MCF 10A (cell line): ENCODE data around the gene CABLES1. TPM values are rescaled to one million over a fixed set of nuclear protein-coding genes. Genes with fewer than 3 reads are reported as not detected.

Source experiments
- BruUV-seq: library from RNA; stranded (reverse); fragments of 400-500 nt; replicated peaks from 2 replicates; lab custom pipeline; 2021; lab: Mats Ljungman, UMichigan
- CTCF ChIA-PET: fragments of 300-600 bp; sonication (Branson Sonifier 250); formaldehyde crosslinking; extraction: SDS; loops from one replicate; lab custom pipeline; 2021; ENCODE audit warnings: antibody characterized with exemption, inconsistent platforms; lab: Yijun Ruan, JAX
- POLR2A ChIA-PET: fragments of 300-600, 350-650 bp; sonication (Branson Sonifier 250); formaldehyde crosslinking; extraction: SDS; loops from one replicate; lab custom pipeline; 2020; ENCODE audit warnings: antibody characterized with exemption, inconsistent platforms; lab: Yijun Ruan, JAX
- DNase-seq: peaks from one replicate; pipeline ENCODE4 v3.0.0-alpha.2; 2018; ENCODE audit not compliant: unreplicated experiment
- H3K27ac Mint-ChIP-seq: one replicate; pipeline ENCODE4 v1.8.0; 2022; ENCODE audit warnings: mild to moderate bottlenecking, low read depth, mixed read lengths; ENCODE audit not compliant: unreplicated experiment
- H3K27me3 Mint-ChIP-seq: one replicate; pipeline ENCODE4 v1.8.0; 2022; ENCODE audit warnings: mixed read lengths; ENCODE audit not compliant: insufficient read depth, unreplicated experiment
- H3K36me3 Mint-ChIP-seq: one replicate; pipeline ENCODE4 v1.8.0; 2022; ENCODE audit warnings: mild to moderate bottlenecking, moderate library complexity, mixed read lengths; ENCODE audit not compliant: insufficient read depth, unreplicated experiment
- H3K4me1 Mint-ChIP-seq: one replicate; pipeline ENCODE4 v1.8.0; 2022; ENCODE audit warnings: mixed read lengths; ENCODE audit not compliant: insufficient read depth, unreplicated experiment
- H3K4me3 Mint-ChIP-seq: one replicate; pipeline ENCODE4 v1.8.0; 2022; ENCODE audit warnings: mild to moderate bottlenecking, moderate library complexity, mixed read lengths; ENCODE audit not compliant: unreplicated experiment
- H3K9me3 Mint-ChIP-seq: one replicate; pipeline ENCODE4 v1.8.0; 2022; ENCODE audit warnings: mixed read lengths; ENCODE audit not compliant: unreplicated experiment
- CTCF ChIP-seq: fragments of 200-600 bp; IDR thresholded peaks from one replicate; pipeline ENCODE4 v1.8.0; 2022; ENCODE audit warnings: antibody characterized with exemption, mild to moderate bottlenecking; ENCODE audit not compliant: unreplicated experiment
- intact Hi-C: fragments of 100-400 bp; cut with micrococcal nuclease; formaldehyde crosslinking; loops from 2 replicates; pipeline ENCODE4 v1.14.1; 2022
- total RNA-seq: library from RNA; stranded (reverse); gene quantifications from 2 replicates; pipeline ENCODE4 v1.2.3, GENCODE V29; 2022

Gene CABLES1
- total RNA-seq, 1 experiment from 2014 or later, result 3.2 TPM

GRCh38 chr18:23172591-23173380, 37.5 kb downstream of the CABLES1 start:
- no peak for TF ChIP-seq CTCF
- CTCF ChIA-PET, result interaction anchor here (0.6 kb wide), 1 partner anchor 197 kb away, joined by 3 read pairs; no protein-coding TSS in a partner anchor

GRCh38 chr18:23173912-23174311, 38.6 kb downstream of the CABLES1 start:
- H3K27me3 Mint-ChIP-seq, result no peaks in the 10 kb centered on the region
- H3K4me1 Mint-ChIP-seq, result peaks cover 6% of the 10 kb centered on the region
- CTCF ChIA-PET, result interaction anchor here (0.6 kb wide), 1 partner anchor 196 kb away, joined by 3 read pairs; no protein-coding TSS in a partner anchor
- BruUV-seq, result no TSS peak
- no peak overlapping the region for H3K4me3 Mint-ChIP-seq
- intact Hi-C loops, result no loop called here
- no peaks in the 10 kb centered on the region for H3K9me3 Mint-ChIP-seq
- POLR2A ChIA-PET, result no interaction called here
- no peak for DNase-seq
- no peak overlapping the region for H3K27ac Mint-ChIP-seq
- TF ChIP-seq CTCF, result no peak
- H3K36me3 Mint-ChIP-seq, result no peaks in the 10 kb centered on the region

More at GRCh38 chr18:23172591-23173380, 37.5 kb downstream of the CABLES1 start:
- Mint-ChIP-seq H3K36me3 (no peaks in the 10 kb centered on the region), H3K4me3 (no peak overlapping the region), H3K27ac (no peak overlapping the region), H3K4me1 (peaks cover 6% of the 10 kb centered on the region), H3K27me3 (no peaks in the 10 kb centered on the region), H3K9me3 (no peaks in the 10 kb centered on the region)
- POLR2A ChIA-PET, result interaction anchor here (0.6 kb wide), 1 partner anchor 13 kb away, joined by 3 read pairs; no protein-coding TSS in a partner anchor
- DNase-seq, result no peak
- intact Hi-C loops, result no loop called here
- no TSS peak for BruUV-seq

GRCh38 chr18:23176701-23177432, 41.6 kb downstream of the CABLES1 start:
- H3K4me1 Mint-ChIP-seq, result peaks cover 6% of the 10 kb centered on the region
- no peak for TF ChIP-seq CTCF
- no peaks in the 10 kb centered on the region for H3K27me3 Mint-ChIP-seq
- H3K4me3 Mint-ChIP-seq, result no peak overlapping the region
- H3K27ac Mint-ChIP-seq, result no peak overlapping the region
- no TSS peak for BruUV-seq
- intact Hi-C loops, result no loop called here
- H3K36me3 Mint-ChIP-seq, result no peaks in the 10 kb centered on the region
- POLR2A ChIA-PET, result no interaction called here
- CTCF ChIA-PET, result interaction anchor here (0.6 kb wide), 1 partner anchor 74 kb away, joined by 4 read pairs; no protein-coding TSS in a partner anchor
- DNase-seq, result no peak
- H3K9me3 Mint-ChIP-seq, result no peaks in the 10 kb centered on the region
